IPS-NIHi7 (cell line): ENCODE measurements around the gene CLCF1.
"Not testable (repeated sequence)": the region's sequence is repeated elsewhere in the genome, so short reads cannot be mapped to it uniquely, and the experiment has no call there.

Experiments used
- DNase-seq: peaks from one replicate; pipeline ENCODE4 v3.0.0; 2012; ENCODE audit warnings: mixed read lengths; ENCODE audit errors: extremely low spot score

CLCF1 gene

GRCh38 chr11:67408437-67409200 is 35.2 kb upstream of the CLCF1 start:
- DNase-seq = no peak

DNA sequence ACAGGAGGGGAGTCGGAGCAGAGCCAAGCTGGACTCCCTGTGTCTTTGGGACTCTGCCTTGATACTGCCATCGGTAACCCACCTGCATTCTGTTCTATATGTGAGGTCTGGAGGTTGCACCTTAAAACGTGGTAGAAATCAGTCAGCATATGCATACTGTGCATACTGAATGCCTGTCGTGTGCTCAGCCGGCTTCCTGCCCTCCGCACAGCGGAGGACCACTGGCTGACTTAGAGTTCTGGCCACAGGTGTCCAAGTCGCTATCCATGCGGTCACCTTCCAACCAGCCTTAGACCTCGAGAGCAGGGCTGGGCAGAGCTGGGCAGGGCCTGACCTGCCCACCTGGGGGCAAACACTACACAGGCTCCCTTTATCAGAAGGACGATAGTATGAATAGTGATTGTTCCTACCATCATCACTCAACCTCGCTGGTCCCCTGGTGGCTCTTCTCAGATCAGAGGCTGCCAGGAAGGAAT is 34.3 kb upstream of the CLCF1 start:
- no peak for DNase-seq

GRCh38 chr11:67406969-67407687 is 33.7 kb upstream of the CLCF1 start:
- DNase-seq = no peak

GRCh38 chr11:67406420-67406968 is 33.1 kb upstream of the CLCF1 start:
- DNase-seq = no peak

DNA sequence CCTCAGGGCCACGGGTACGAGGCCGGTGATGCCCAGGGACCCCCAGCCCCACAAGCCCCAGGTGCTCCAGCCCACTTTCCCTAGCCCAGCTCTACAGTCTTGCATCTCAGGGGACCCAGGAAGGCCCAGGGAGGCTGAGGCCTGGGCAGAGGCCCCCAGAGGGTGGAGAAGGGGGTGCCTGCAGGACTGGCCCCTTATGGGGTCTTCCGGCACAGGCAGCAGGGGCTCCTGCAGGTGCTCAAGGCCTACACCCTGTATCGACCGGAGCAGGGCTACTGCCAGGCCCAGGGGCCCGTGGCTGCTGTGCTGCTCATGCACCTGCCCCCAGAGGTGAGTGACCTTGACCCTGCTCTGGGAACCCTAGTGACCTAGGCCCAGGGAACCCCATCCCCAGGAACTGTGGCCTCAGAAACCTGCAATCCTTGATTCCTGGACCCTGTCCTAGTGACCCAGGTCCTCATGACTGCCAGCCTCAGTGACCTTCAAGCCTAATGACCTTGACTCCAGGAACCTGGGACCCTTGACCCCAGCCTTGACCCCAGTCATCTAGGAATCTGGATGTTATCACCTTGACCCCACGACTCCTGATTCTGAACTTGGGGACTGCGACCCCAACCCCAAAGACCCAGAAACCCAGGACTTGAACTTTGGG is 32.4 kb upstream of the CLCF1 start:
- DNase-seq = no peak

DNA sequence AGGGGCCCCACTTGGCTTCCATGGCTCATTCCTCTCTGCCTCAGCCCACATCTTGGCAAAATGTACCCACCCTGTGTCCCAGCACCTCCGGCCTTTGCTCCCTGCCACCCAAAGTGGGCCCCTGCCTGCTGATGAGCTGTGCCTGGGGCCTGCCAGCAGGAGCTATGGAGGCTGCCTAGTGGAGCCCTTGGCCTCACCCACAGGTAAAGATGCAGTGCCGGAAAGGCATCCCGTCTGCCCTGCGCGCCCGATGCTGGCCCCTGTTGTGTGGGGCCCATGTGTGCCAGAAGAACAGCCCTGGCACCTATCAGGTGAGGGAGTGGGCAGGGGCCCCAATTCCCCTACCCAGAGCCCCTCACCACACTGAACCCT is 31.8 kb upstream of the CLCF1 start:
- DNase-seq = no peak

GRCh38 chr11:67404515-67405195 is 31.3 kb upstream of the CLCF1 start:
- DNase-seq = no peak

- DNase-seq = not testable (repeated sequence)
Observed at GRCh38 chr11:67403085-67403484, 29.7 kb upstream of the CLCF1 start.

GRCh38 chr11:67402192-67402839 is 28.9 kb upstream of the CLCF1 start:
- not testable (repeated sequence) for DNase-seq

DNA sequence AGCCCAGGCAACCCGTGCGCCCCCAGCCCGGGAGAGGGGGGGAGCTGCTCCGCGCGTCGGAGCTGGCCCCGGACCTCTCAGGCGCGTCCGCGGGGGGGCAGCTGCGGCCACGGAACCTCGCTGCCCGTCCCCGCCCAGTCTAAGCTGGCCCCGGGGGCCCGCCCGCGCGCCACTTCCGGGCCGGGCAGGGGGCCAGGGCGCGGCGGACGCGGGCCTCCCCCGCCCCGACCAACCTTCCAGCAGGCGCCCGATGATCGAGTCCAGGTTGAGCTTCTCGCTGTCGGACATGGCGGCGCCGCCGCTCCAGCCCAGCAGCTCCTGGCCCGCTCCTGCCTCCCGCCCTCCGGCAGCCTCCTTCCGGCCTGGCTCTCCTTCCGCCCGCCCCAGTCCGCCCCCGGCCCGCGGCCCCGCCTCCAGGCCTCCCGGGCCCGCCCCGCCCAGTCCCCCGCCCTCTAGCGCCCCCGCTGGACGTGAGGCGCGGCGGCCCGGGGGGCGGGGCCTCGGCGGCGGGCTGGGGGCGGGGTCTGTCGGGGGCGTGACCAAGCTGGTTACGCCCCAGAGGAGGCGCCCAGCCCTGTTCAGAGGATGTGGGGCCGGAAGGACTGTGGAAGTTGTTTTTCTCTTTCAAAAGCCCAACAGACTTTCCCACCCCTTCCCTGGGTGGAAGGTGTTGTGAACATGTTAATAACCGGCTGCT is 28.2 kb upstream of the CLCF1 start, which contains the start of gene PPP1CA:
Gene PPP1CA (minus strand): TSS at position 364 of the 697 bp plus-strand sequence. CDS start 76 bp downstream, at position 288.
- DNase-seq = peak; percentile 98

- no peak for DNase-seq
Observed at GRCh38 chr11:67400942-67401494, 27.6 kb upstream of the CLCF1 start.

- DNase-seq = no peak
Observed at GRCh38 chr11:67400251-67400941, 27.0 kb upstream of the CLCF1 start.

DNA sequence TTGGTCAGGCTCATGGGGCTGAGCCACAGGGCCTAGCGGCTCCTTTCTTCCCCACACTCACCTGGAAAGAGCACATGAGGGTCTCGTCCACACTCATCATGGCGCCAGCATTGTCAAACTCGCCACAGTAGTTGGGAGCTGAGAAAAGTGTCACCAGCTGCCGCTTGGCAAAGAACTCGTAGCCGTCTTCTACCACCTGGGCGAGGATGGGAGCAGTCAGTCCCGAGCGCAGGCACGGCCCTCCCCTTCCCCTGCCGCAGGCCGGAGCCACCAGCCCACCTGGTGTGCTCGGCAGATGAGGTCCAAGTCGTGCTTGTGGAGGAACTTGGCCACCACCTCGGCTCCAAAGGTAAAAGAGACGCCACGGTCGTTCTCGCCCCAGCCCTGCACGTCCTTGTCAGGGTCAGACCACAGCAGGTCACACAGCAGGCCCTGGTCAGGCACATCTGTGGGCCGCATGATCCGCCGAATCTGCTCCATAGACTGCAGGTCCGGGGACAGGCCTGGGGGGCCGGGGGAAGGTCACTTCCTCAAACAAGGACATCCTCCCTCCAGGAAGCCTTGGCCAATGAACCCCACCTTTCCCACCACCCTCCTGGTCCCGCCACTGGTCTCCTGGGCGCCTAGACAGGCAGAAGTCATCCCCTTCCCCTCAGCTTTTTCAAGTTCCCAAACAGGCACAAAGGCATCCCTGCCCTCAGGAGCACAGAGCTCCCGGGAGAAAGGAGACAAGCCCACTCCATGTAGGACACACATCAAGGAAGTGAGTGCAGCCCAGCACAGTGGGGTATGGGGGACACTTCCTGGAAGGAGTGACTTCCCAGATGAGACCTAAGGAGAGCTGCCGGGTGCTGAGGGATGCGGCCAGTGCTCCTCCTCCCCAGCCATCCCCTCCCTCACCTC is 25.5 kb upstream of the CLCF1 start:
- DNase-seq = no peak

DNA sequence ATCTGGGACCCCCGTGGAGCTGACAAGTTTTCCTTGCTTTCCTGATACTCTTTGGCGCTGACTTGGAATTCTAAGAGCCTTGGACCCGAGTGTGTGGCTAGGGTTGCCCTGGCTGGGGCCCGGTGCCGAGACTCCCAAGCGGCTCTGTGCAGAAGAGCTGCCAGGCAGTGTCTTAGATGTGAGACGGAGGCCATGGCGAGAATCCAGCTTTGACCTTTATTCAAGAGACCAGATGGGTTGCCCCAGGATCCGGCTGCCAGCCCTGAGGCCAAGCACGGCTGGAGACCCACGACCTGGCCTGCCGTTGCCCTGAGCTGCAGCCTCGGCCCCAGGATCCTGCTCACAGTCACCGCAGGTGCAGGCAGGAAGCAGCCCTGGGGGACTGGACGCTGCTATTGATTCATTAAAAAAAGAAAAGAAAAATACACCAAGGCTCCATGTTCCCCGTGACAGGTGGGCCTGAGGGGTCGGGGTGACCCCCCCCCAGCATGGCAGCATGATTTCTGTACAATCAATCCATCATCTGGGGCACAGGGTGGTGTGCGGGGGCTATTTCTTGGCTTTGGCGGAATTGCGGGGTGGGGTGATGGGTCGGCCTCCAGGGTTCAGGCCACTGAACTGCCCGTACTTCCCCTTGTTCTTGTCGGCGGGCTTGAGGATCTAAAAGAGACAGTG is 24.7 kb upstream of the CLCF1 start:
- DNase-seq = no peak

- DNase-seq = no peak
Observed at GRCh38 chr11:67397536-67397935, 24.1 kb upstream of the CLCF1 start.

DNA sequence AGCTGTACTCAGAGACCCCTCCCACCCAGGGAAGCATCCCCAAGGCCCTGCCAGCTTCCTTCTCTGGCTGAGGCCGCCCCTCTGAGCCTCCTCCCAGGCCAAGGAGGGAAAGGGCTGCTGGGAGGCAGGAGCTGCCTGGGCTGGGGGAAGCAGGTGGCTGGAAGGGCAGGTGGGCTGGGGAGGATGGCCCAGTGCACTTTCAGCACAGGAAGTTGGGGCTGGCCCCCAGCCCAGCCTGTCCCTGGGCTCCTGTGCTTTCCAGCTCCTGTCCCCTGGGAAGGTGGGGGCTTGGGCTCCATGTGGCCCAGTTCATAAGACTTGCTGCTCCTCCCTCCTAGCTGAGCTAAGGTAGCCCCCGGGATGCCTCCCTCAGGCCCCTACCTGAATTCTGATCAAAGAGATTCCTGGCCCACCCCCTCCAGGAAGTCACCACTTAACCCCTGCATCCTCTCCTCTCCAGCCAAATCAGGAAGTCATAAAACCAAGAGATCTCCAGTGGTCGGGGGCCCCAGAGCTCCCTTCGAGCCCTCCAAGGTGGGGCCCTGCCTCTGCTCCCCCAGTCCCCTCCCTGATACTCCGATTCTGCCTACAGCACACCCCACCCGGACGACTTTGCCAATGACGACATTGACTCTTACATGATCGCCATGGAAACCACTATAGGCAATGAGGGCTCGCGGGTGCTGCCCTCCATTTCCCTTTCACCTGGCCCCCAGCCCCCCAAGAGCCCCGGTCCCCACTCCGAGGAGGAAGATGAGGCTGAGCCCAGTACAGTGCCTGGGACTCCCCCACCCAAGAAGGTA is 23.4 kb upstream of the CLCF1 start:
- no peak for DNase-seq

DNA sequence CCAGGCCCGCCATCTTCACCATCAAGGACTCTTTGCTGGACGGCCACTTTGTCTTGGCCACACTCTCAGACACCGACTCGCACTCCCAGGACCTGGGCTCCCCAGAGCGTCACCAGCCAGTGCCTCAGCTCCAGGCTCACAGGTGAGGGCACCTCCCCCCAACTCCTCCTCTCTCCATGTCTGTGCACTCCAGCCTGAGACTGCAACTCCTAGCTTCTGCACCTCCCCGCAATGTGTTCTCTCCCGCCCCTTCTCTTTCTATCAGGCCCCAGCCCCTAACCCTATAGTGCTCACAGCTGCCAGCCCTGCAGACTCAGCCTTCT is 22.8 kb upstream of the CLCF1 start:
- no peak for DNase-seq
